GM12892 (cell line): ENCODE data around the gene DUSP2.
"Not testable (repeated sequence)": the region's sequence is repeated elsewhere in the genome, so short reads cannot be mapped to it uniquely, and the experiment has no call there.

Experiments used
- DNase-seq: peaks from one replicate; pipeline ENCODE4 v3.0.0; 2011; ENCODE audit not compliant: insufficient read length
- FAIRE-seq: peaks from 2 replicates; lab custom pipeline; 2011; peaks lifted over from hg19 to GRCh38; lab: Jason Lieb, UNC
- POLR2A ChIP-seq: IDR thresholded peaks from 2 replicates; pipeline ENCODE4 v1.6.1; 2011; ENCODE audit warnings: low read depth, low read length, control low read depth
- POLR2AphosphoS5 ChIP-seq: IDR thresholded peaks from 2 replicates; pipeline ENCODE4 v1.6.1; 2011; ENCODE audit warnings: low read depth, low read length, control low read depth
- TAF1 ChIP-seq: IDR thresholded peaks from 2 replicates; pipeline ENCODE4 v1.6.1; 2011; ENCODE audit warnings: low read depth, mild to moderate bottlenecking, control low read depth, low read length, borderline replicate concordance

DUSP2 gene

DNA sequence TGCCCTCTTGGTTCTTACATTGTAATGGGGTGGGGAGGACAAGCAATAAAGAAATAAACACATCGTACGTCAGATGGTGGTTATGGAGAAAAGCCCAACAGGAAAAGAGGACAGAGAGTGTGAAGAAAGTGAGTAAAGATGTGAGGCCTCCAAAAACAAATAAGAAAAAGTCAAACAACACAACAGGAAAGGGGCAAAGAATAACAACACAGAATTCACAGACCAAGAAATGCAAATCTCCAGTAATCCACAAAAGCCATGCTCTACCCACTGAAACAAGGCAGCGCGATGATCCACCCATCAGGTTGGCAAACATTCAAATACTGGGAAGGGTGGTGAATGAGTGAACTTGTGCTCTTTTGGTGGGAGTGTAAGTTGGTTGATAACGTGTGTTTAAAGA lies 16.7 kb upstream of the DUSP2 start:
- FAIRE-seq: peak; percentile 78
- TF ChIP-seq TAF1 (no peak), POLR2A (no peak), POLR2AphosphoS5 (no peak)

GRCh38 chr2:96160366-96160765 lies 15.1 kb upstream of the DUSP2 start:
- not testable (repeated sequence) for FAIRE-seq, DNase-seq

More for the DNA sequence above, 16.7 kb upstream of the DUSP2 start:
- DNase-seq: no peak

DNA sequence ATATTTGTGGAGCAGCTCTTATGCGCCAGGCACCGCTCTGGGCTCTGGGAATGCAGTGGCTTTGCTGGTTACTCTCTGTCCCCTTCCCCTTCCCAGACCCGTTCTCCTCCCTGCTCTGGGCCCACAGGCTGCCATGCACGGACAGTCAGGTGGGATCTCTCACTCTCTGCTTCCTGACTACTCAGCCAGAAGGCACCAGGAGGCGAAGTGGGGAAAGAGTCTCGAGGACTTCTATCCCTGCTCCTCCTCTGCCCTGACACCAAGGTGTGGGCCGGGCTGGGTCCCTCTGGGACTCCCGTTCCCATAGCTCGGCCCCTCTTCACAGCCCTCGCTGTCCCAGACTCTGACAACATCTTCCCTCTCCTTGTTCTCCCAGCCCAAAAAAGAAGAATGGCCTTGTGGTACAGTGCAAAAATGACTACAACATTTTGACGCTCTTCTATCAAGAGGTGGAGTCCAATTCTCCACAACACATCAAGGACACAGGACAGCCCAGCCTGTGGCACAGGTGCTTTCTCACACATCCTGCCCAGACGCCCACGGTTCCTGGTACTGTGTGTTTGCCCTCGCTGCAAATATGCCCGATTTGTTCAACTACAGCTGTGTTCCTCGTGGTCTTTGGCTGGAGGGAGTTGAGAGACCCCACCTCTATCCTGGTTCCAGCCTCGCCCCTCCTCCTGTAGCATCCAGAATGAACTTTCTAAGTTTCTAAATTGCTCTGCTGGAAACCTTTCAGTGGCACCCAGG lies 14.0 kb upstream of the DUSP2 start:
- DNase-seq (no peak), FAIRE-seq (peak; percentile 93)
- TF ChIP-seq POLR2AphosphoS5 (no peak), POLR2A (no peak), TAF1 (no peak)

DNA sequence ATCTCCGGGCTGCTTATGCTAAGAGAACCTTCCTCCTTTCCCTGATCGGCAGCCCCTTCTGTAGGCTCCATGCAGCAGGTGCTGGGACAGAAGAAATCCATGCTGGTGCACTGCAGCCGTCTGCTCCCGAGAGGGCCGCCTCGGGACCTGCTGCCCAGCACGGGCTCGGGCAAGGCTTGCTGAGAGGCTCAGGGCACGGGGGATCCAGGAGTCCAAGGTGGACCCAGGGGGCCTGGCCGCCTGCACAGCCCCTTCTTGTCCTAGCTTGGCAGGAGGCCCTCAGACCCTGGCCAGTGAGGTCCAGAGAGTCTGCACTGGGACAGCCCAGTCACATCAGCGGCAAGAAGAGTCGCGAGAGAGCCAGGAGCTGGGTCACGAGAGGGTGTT lies 13.3 kb upstream of the DUSP2 start:
- TF ChIP-seq TAF1: no peak
- TF ChIP-seq POLR2AphosphoS5: no peak
- no peak for TF ChIP-seq POLR2A
- FAIRE-seq: no peak
- no peak for DNase-seq

GRCh38 chr2:96157649-96158553 lies 12.7 kb upstream of the DUSP2 start:
- TF ChIP-seq TAF1 (peak; percentile 54; the same call in 1 of the 2 replicates), POLR2A (peak; percentile 66; the same call in 1 of the 2 replicates), POLR2AphosphoS5 (peak; percentile 44)
- FAIRE-seq (peak; percentile 100), DNase-seq (peak; percentile 85)

DNA sequence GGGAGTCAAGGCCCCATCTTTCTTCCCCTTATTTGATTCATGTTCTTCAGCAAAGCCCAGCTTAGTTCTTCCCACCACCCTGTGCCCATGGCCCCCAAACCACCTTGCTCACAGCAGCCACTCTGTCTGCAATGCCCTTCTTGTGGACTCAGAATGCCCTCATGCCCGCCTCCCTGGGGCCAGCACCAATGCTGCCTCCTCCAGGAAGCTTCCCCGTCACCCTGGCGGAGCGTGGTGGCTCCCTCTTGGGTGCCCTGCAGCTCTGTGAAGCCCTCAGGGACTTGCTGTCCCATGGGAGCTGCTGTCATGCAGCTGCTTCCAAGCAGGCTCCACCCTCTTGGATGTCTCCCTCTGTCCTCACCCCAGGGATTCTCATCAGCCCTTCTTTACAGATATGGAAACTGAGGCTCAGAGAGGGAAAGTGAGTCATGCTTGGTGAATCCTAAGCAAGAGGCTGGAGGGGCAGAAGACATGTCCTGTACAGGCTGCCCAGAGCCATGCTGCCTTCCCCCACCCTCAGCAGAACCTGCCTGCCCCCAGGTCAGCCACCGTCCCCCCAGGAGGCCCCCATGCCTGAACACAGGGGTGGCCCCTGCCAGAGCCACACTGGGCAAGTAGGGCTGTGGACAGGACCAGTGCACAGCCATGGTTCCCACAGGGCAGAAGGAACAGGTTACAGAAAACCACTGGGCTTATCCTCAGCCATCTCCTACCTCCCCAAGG lies 11.8 kb upstream of the DUSP2 start:
- TF ChIP-seq POLR2AphosphoS5 (no peak), POLR2A (0 out of 2 replicates have a peak, but pooled peaks have one; percentile 42)
- DNase-seq (no peak), FAIRE-seq (no peak)

DNA sequence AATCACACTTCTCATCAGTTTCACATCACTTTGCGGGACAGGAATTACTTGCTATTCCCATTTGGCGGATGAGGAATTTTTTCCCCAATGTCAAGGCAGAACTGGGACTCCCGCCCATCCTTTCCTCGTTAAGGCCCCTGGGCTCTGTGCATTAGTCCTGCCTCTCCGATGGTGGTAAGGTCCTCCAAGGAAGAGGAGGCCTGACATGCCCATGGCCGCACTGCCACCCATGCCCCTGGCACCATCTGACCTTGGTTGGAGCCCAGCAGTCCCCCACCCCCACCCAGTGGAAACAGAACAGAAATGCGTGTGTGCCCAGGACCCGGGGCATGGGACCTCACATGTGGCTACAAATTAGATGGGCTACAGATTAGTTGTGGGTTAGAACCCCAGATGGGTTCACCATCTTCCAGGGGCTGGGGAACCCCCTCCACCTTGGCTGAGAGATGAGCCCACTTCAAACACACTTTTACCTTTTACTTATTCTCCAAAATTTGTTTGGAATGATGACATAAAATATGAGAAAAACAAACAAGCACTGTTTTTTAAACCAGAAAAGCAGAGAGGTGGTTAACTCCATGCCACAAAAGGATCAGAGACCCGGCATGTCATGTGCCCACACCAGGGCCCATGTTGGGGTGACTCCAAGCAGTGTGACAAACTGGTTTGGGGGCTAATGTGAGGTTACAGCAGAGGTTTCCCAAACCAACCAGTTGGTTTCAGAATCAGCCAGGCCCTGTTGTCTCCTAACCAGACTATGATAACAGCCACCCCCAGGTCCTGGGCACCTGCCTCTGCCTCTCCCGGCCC lies 11.0 kb upstream of the DUSP2 start:
- DNase-seq (no peak), FAIRE-seq (peak; percentile 87)
- TF ChIP-seq TAF1 (no peak), POLR2A (no peak), POLR2AphosphoS5 (no peak)

DNA sequence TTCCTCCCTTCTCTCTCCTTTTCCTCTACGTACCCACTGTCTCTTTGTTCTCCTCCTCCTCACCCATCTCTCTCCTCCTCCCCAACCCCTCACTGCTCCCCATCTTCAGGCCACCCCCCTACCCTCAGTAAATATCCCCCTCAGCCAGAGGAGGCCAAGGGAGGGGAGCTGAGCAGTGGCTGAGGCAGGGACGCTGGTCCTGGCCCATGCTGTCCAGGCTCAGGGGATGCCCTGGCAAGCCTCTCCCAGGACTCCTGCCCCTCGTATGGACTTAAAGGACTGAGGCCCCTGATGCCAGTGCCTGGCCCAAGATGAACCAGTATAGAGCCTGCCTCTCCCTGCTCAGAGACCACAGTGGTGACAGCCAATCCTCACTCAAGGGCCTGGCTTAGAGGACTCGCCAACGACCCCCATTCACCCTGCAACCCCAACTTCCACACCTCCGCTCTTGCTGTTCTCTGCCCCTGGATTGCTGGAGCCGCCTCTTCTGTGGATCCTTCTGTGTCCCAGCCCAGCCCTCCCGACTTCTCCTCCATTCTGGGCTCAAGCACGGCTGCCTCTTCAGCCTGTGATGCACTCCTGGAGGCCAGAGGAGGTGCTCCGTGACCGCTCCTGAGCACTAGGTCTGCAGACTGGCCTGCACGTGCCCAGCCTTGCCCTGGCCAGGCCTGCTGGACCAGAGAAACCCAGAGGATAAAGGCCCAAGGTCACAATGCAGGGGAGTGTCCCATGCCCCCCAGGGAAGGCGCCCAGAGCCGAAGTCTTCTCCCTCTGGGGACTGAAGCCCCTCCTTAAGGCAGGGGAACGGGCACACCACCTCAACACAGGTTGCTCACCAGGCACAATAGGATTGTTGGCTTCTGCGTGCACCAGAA lies 9.5 kb upstream of the DUSP2 start:
- FAIRE-seq: no peak
- no peak for DNase-seq
- no peak for TF ChIP-seq POLR2AphosphoS5

DNA sequence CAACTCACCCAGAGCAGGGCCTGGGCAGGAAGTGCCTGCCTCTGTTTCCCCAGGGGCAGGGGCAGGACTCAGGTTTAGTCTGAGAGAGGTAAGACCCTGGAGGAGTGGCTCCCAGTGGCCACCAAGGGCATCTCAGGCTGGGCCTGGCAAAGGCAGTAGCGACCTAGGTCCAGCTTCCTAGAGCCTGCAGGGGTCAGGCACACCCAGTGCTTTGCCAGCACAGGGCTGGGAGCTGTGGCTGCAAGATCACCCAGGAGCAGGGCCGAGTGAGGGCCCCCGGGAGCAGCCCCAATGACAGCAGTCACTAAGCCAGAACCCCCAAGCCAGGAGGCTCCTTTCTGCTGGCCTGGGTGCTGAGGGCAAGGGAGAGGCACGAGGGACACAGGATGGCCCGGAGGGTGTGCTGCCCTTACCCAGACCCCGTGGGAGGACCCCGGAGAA lies 8.8 kb upstream of the DUSP2 start:
- FAIRE-seq: no peak
- TF ChIP-seq POLR2AphosphoS5: no peak
- no peak for TF ChIP-seq TAF1
- TF ChIP-seq POLR2A: no peak
- DNase-seq: no peak

DNA sequence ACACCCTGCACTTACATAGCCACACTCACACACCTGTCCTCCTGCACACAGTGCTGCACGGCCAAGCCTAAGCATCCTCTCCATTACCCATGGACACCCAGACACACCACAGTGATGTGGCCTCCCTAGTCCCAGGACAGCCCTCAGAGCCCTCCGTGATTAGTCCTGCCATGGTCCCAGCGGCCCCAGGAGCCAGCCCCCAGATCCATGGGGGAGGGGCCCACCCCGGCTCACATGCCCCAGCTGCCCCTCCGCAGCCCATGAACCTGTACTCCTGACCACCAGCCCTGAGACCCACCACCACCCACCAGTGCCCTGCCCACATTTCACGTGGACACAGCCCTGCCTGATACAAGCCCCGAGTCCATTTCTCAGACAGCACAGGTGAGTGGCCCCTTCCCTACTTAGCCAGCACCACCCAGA lies 8.1 kb upstream of the DUSP2 start:
- FAIRE-seq: no peak
- no peak for TF ChIP-seq TAF1
- no peak for TF ChIP-seq POLR2A
- TF ChIP-seq POLR2AphosphoS5: no peak
- no peak for DNase-seq
